Thoracic aorta (tissue), 2 donors: ENCODE measurements around the gene HSD17B12. TPM values are rescaled to one million over a fixed set of nuclear protein-coding genes. Genes with fewer than 3 reads are reported as not detected.

ENCODE experiments used
- ATAC-seq: fragments of 150-250 bp; one replicate; pipeline ENCODE4 v1.8.0; 2017; ENCODE audit warnings: low read depth; ENCODE audit not compliant: insufficient number of reproducible peaks, low FRiP score
- DNase-seq: peaks from one replicate; pipeline ENCODE4 v3.0.0-alpha.2; 2020; ENCODE audit warnings: low spot score
- H3K27ac ChIP-seq, 2 donors: fragments of 200-600 bp; sonication (generic); 1 replicate in 1 of 2; 2 replicates in 1 of 2; pipeline ENCODE4 v1.5.1; 2016; ENCODE audit warnings: mild to moderate bottlenecking in 2 of 2, moderate library complexity in 2 of 2
- H3K27me3 ChIP-seq: fragments of 200-600 bp; sonication (generic); replicated peaks from 2 replicates; pipeline ENCODE4 v1.6.0; 2016; ENCODE audit warnings: mild to moderate bottlenecking; ENCODE audit not compliant: insufficient read depth
- H3K36me3 ChIP-seq: fragments of 200-600 bp; sonication (generic); one replicate; pipeline ENCODE4 v1.5.1; 2016
- H3K4me1 ChIP-seq, 2 donors: fragments of 200-600 bp; sonication (generic); 1 replicate in 1 of 2; 2 replicates in 1 of 2; pipeline versions ENCODE4 v1.5.1 to v1.6.0; 2016; ENCODE audit warnings: low read depth in 2 of 2, mild to moderate bottlenecking in 1 of 2; ENCODE audit not compliant: control insufficient read depth in 1 of 2
- H3K4me3 ChIP-seq: fragments of 200-600 bp; sonication (generic); 2 replicates; pipeline ENCODE4 v1.5.1; 2016; ENCODE audit warnings: mild to moderate bottlenecking
- H3K9me3 ChIP-seq: fragments of 200-600 bp; sonication (generic); 2 replicates; pipeline ENCODE4 v1.5.1; 2016
- CTCF ChIP-seq: fragments of 200-600 bp; sonication (generic); IDR thresholded peaks from one replicate; pipeline ENCODE4 v1.5.1; 2019; ENCODE audit warnings: antibody characterized with exemption
- total RNA-seq, 2 donors: library from RNA; depleted of rRNA; stranded (reverse); fragments of >200 nt; gene quantifications; one replicate each; pipeline versions ENCODE4 v1.1.0 to v1.2.3, GENCODE V29; 2016

Gene HSD17B12
- total RNA-seq, 2 donors from 2014 or later, result 91.7 to 97.4 TPM

- ATAC-seq, result peak; percentile 96
- peak overlapping the region; percentile 52 to 68 for H3K27ac ChIP-seq
Measured at GRCh38 chr11:43830928-43831440, 150.4 kb downstream of the HSD17B12 start.

GRCh38 chr11:43832536-43832935 is 152.0 kb downstream of the HSD17B12 start:
- TF ChIP-seq CTCF, result no peak
- DNase-seq, result no peak
- H3K9me3 ChIP-seq, result no peaks in the 10 kb centered on the region
- no peaks in the 10 kb centered on the region for H3K27me3 ChIP-seq
- ATAC-seq, result no peak
- no peak overlapping the region for H3K27ac ChIP-seq
- no peaks in the 10 kb centered on the region for H3K36me3 ChIP-seq
- H3K4me1 ChIP-seq, result peaks cover 6 to 36% of the 10 kb centered on the region in 2 donors
- no peak overlapping the region for H3K4me3 ChIP-seq

More at GRCh38 chr11:43830928-43831440, 150.4 kb downstream of the HSD17B12 start:
- H3K27me3 ChIP-seq, result no peaks in the 10 kb centered on the region
- H3K4me1 ChIP-seq, result peaks cover 6 to 36% of the 10 kb centered on the region in 2 donors
- H3K9me3 ChIP-seq, result no peaks in the 10 kb centered on the region
- DNase-seq, result peak; percentile 57
- no peak for TF ChIP-seq CTCF
- H3K36me3 ChIP-seq, result no peaks in the 10 kb centered on the region
- H3K4me3 ChIP-seq, result no peak overlapping the region

GRCh38 chr11:43833657-43834073 is 153.1 kb downstream of the HSD17B12 start:
- ATAC-seq (no peak), DNase-seq (no peak)
- TF ChIP-seq CTCF, result no peak
- Histone ChIP-seq H3K27me3 (no peaks in the 10 kb centered on the region), H3K4me3 (no peak overlapping the region), H3K27ac (peak overlapping the region in 1 of 2 donors; percentile 17), H3K4me1 (peaks cover 6 to 36% of the 10 kb centered on the region in 2 donors), H3K36me3 (no peaks in the 10 kb centered on the region), H3K9me3 (no peaks in the 10 kb centered on the region)

GRCh38 chr11:43834286-43834685 is 153.7 kb downstream of the HSD17B12 start:
- DNase-seq (no peak), ATAC-seq (no peak)
- Histone ChIP-seq H3K27me3 (no peaks in the 10 kb centered on the region), H3K27ac (no peak overlapping the region), H3K4me1 (peaks cover 6 to 36% of the 10 kb centered on the region in 2 donors), H3K36me3 (no peaks in the 10 kb centered on the region), H3K9me3 (no peaks in the 10 kb centered on the region), H3K4me3 (no peak overlapping the region)
- no peak for TF ChIP-seq CTCF

GRCh38 chr11:43835104-43835503 is 154.6 kb downstream of the HSD17B12 start:
- Histone ChIP-seq H3K4me3 (no peak overlapping the region), H3K27ac (no peak overlapping the region), H3K27me3 (no peaks in the 10 kb centered on the region), H3K36me3 (no peaks in the 10 kb centered on the region), H3K4me1 (peaks cover 6 to 36% of the 10 kb centered on the region in 2 donors), H3K9me3 (no peaks in the 10 kb centered on the region)
- no peak for TF ChIP-seq CTCF
- no peak for ATAC-seq
- DNase-seq, result no peak
